Fibroblast of lung (primary cell): ENCODE results near the gene VWA2. TPM values are rescaled to one million over a fixed set of nuclear protein-coding genes. Genes with fewer than 3 reads are reported as not detected.

Experiments used
- DNase-seq, 2 donors: peaks; one replicate each; pipeline versions ENCODE4 v3.0.0 to v3.0.0-alpha.2; 2010; ENCODE audit warnings: low read depth in 2 of 2
- H2AFZ ChIP-seq: 2 replicates; pipeline ENCODE4 v1.5.1; 2012; ENCODE audit warnings: low read length, control low read depth, inconsistent platforms
- H3K27ac ChIP-seq: 2 replicates; pipeline ENCODE4 v1.5.1; 2011; ENCODE audit warnings: low read length, control low read depth; ENCODE audit not compliant: insufficient read depth
- H3K27me3 ChIP-seq: 2 replicates; pipeline ENCODE4 v1.5.1; 2011; ENCODE audit warnings: mild to moderate bottlenecking, low read length; ENCODE audit not compliant: control insufficient read depth, insufficient read depth
- H3K36me3 ChIP-seq: 2 replicates; pipeline ENCODE4 v1.5.1; 2011; ENCODE audit warnings: low read length; ENCODE audit not compliant: control insufficient read depth, insufficient read depth
- H3K4me1 ChIP-seq: 2 replicates; pipeline ENCODE4 v1.5.1; 2011; ENCODE audit warnings: low read length; ENCODE audit not compliant: control insufficient read depth, insufficient read depth; ENCODE audit errors: extremely low read depth
- H3K4me2 ChIP-seq: 2 replicates; pipeline ENCODE4 v1.5.1; 2011; ENCODE audit warnings: low read length, control low read depth; ENCODE audit not compliant: insufficient read depth; ENCODE audit errors: extremely low read depth
- H3K4me3 ChIP-seq, 4 experiments: fragments of 200-600 bp in 1 of 4; sonication (generic) in 1 of 4; replicated peaks in 1 of 4; 2 replicates each; pipeline ENCODE4 v1.5.1; 2011 to 2016; ENCODE audit warnings: low read length in 4 of 4, low read depth in 3 of 4, mild to moderate bottlenecking in 3 of 4, control low read depth in 2 of 4, inconsistent platforms in 1 of 4, mixed read lengths in 1 of 4; ENCODE audit not compliant: insufficient read depth in 1 of 4; ENCODE audit errors: control extremely low read depth in 1 of 4
- H3K79me2 ChIP-seq: 2 replicates; pipeline ENCODE4 v1.5.1; 2012; ENCODE audit warnings: mild to moderate bottlenecking, low read length, inconsistent platforms; ENCODE audit not compliant: control insufficient read depth, insufficient read depth
- H3K9ac ChIP-seq: 2 replicates; pipeline ENCODE4 v1.5.1; 2011; ENCODE audit warnings: mild to moderate bottlenecking, low read length, control low read depth; ENCODE audit not compliant: insufficient read depth
- H3K9me3 ChIP-seq: 2 replicates; pipeline ENCODE4 v1.5.1; 2012; ENCODE audit warnings: low read depth, low read length; ENCODE audit not compliant: control insufficient read depth, insufficient read depth
- H4K20me1 ChIP-seq: 2 replicates; pipeline ENCODE4 v1.5.1; 2011; ENCODE audit warnings: low read length; ENCODE audit not compliant: control insufficient read depth, insufficient read depth; ENCODE audit errors: extremely low read depth
- CTCF ChIP-seq, 2 donors: IDR thresholded peaks in 1 of 2; conservative IDR thresholded peaks in 1 of 2; 1 replicate in 1 of 2; 2 replicates in 1 of 2; pipeline ENCODE4 v1.5.1; 2011 to 2012; ENCODE audit warnings: low read length in 2 of 2, control low read depth in 1 of 2, inconsistent platforms in 1 of 2, low read depth in 1 of 2, mild to moderate bottlenecking in 1 of 2
- EZH2 ChIP-seq: IDR thresholded peaks from 2 replicates; pipeline ENCODE4 v1.5.1; 2012; ENCODE audit warnings: low read length, control low read depth, mild to moderate bottlenecking; ENCODE audit errors: missing control alignments
- polyA plus RNA-seq, 2 donors: library from polyadenylated mRNA; depleted of rRNA in 1 of 2; stranded (reverse) in 1 of 2; unstranded in 1 of 2; fragments of >200 nt; gene quantifications; 2 replicates each; pipeline ENCODE4 v1.2.1, GENCODE V29; 2011 to 2012; ENCODE audit warnings: missing spikeins in 1 of 2
- total RNA-seq: library from RNA; depleted of rRNA; stranded (reverse); fragments of >200 nt; gene quantifications from 2 replicates; pipeline ENCODE4 v1.2.1, GENCODE V29; 2014

VWA2 gene
- total and polyA plus RNA-seq, 2 donors (not counting 1 experiment from before 2014, with no cell fraction given) = 0.11 to 0.17 TPM

GRCh38 chr10:114207349-114207748 is 31.7 kb upstream of the VWA2 start:
- Histone ChIP-seq H3K4me2 (no peak overlapping the region), H2AFZ (no peak overlapping the region), H3K9me3 (no peaks in the 10 kb centered on the region), H3K4me1 (no peaks in the 10 kb centered on the region), H3K4me3 (no peak overlapping the region), H4K20me1 (no peaks in the 10 kb centered on the region), H3K9ac (no peak overlapping the region), H3K27me3 (peaks cover 3% of the 10 kb centered on the region), H3K27ac (no peak overlapping the region), H3K36me3 (no peaks in the 10 kb centered on the region), H3K79me2 (no peaks in the 10 kb centered on the region)
- no peak for DNase-seq
- TF ChIP-seq EZH2 = no peak
- no peak for TF ChIP-seq CTCF (conservative IDR thresholded peaks at IDR 0.05 in 1 of 2, IDR thresholded peaks at IDR 0.05 in 1 of 2; ENCODE audit: low read depth in 1 of 2, low read length in 2 of 2)

GRCh38 chr10:114208351-114208750 is 30.7 kb upstream of the VWA2 start:
- Histone ChIP-seq H3K4me2 (no peak overlapping the region), H3K4me3 (no peak overlapping the region), H3K4me1 (no peaks in the 10 kb centered on the region), H3K79me2 (no peaks in the 10 kb centered on the region), H2AFZ (no peak overlapping the region), H3K27me3 (peaks cover 2% of the 10 kb centered on the region), H4K20me1 (no peaks in the 10 kb centered on the region), H3K9ac (no peak overlapping the region), H3K36me3 (no peaks in the 10 kb centered on the region), H3K27ac (no peak overlapping the region), H3K9me3 (no peaks in the 10 kb centered on the region)
- TF ChIP-seq EZH2 = no peak
- TF ChIP-seq CTCF (conservative IDR thresholded peaks at IDR 0.05 in 1 of 2, IDR thresholded peaks at IDR 0.05 in 1 of 2; ENCODE audit: low read depth in 1 of 2, low read length in 2 of 2) = no peak
- no peak for DNase-seq

- no peaks in the 10 kb centered on the region for H3K36me3 ChIP-seq
- no peaks in the 10 kb centered on the region for H3K27me3 ChIP-seq
- no peak overlapping the region for H3K9ac ChIP-seq
- H3K9me3 ChIP-seq = no peaks in the 10 kb centered on the region
- no peak overlapping the region for H2AFZ ChIP-seq
- no peaks in the 10 kb centered on the region for H3K79me2 ChIP-seq
- no peaks in the 10 kb centered on the region for H3K4me1 ChIP-seq
- DNase-seq = no peak
- H3K27ac ChIP-seq = no peak overlapping the region
- TF ChIP-seq CTCF (conservative IDR thresholded peaks at IDR 0.05 in 1 of 2, IDR thresholded peaks at IDR 0.05 in 1 of 2; ENCODE audit: low read depth in 1 of 2, low read length in 2 of 2) (no peak), EZH2 (no peak)
- H4K20me1 ChIP-seq = no peaks in the 10 kb centered on the region
- H3K4me2 ChIP-seq = no peak overlapping the region
- H3K4me3 ChIP-seq = no peak overlapping the region
These were observed 26.9 kb upstream of the VWA2 start for GRCh38 chr10:114212153-114212552.
